GM10248 (cell line): ENCODE measurements around the gene PBRM1.

Experiments
- CTCF ChIA-PET: fragments of 300-600 bp; sonication (Branson Sonifier 250); formaldehyde crosslinking; extraction: SDS; loops from one replicate; lab custom pipeline; 2021; ENCODE audit warnings: antibody characterized with exemption; lab: Yijun Ruan, JAX
- POLR2A ChIA-PET: fragments of 350-650 bp; sonication (Branson Sonifier 250); formaldehyde crosslinking; extraction: SDS; loops from one replicate; lab custom pipeline; 2020; ENCODE audit warnings: antibody characterized with exemption; lab: Yijun Ruan, JAX
- DNase-seq: peaks from one replicate; pipeline ENCODE4 v3.0.0; 2012; ENCODE audit errors: extremely low spot score
- CTCF ChIP-seq: IDR thresholded peaks from 2 replicates; pipeline ENCODE4 v1.5.1; 2012; ENCODE audit warnings: mild to moderate bottlenecking, low read depth; ENCODE audit errors: extremely low read depth, missing control alignments, control extremely low read depth

PBRM1 gene

GRCh38 chr3:52685285-52685708 is 416 bp downstream of the PBRM1 start:
- POLR2A ChIA-PET: interaction anchor here (0.9 kb wide), 1 partner anchor 14 kb away, joined by 3 read pairs; no protein-coding TSS in a partner anchor
- peak; percentile 94 for DNase-seq
- CTCF ChIA-PET: interaction anchor here (2.1 kb wide), 1 partner anchor 23 kb away, joined by 6 read pairs; no protein-coding TSS in a partner anchor
- TF ChIP-seq CTCF: no peak

- ChIA-PET POLR2A (no interaction called here), CTCF (no interaction called here)
Measured at GRCh38 chr3:52684184-52684583, 1.5 kb downstream of the PBRM1 start.

GRCh38 chr3:52683611-52684010 is 2.1 kb downstream of the PBRM1 start:
- ChIA-PET CTCF (no interaction called here), POLR2A (no interaction called here)

More at GRCh38 chr3:52684184-52684583, 1.5 kb downstream of the PBRM1 start:
- TF ChIP-seq CTCF: no peak
- DNase-seq: no peak

GRCh38 chr3:52682016-52682415 is 3.7 kb downstream of the PBRM1 start:
- DNase-seq: no peak
- ChIA-PET CTCF (interaction anchor here (1.4 to 1.6 kb wide), 3 partner anchors 10 to 213 kb away, joined by 3 to 4 read pairs (median 3); no protein-coding TSS in a partner anchor), POLR2A (no interaction called here)
- peak; percentile 20 for TF ChIP-seq CTCF

More at GRCh38 chr3:52683611-52684010, 2.1 kb downstream of the PBRM1 start:
- no peak for DNase-seq
- no peak for TF ChIP-seq CTCF

GRCh38 chr3:52681596-52681995 is 4.1 kb downstream of the PBRM1 start:
- ChIA-PET CTCF (interaction anchor here (1.4 to 1.6 kb wide), 3 partner anchors 10 to 213 kb away, joined by 3 to 4 read pairs (median 3); no protein-coding TSS in a partner anchor), POLR2A (no interaction called here)
- no peak for DNase-seq
- no peak for TF ChIP-seq CTCF

- no peak for TF ChIP-seq CTCF
- CTCF ChIA-PET: interaction anchor here (1.3 to 1.5 kb wide), 2 partner anchors 11 to 14 kb away, joined by 4 read pairs; no protein-coding TSS in a partner anchor
- POLR2A ChIA-PET: no interaction called here
- DNase-seq: no peak
Measured at GRCh38 chr3:52679811-52680210, 5.9 kb downstream of the PBRM1 start.

- no peak for DNase-seq
- no peak for TF ChIP-seq CTCF
- CTCF ChIA-PET: interaction anchor here (1.3 to 1.5 kb wide), 2 partner anchors 11 to 13 kb away, joined by 4 read pairs; no protein-coding TSS in a partner anchor
- POLR2A ChIA-PET: no interaction called here
Measured at GRCh38 chr3:52679199-52679538, 6.5 kb downstream of the PBRM1 start.
